Pancreas (tissue), 10 donors: Measurements from ENCODE around the gene ZNF746. TPM values are rescaled to one million over a fixed set of nuclear protein-coding genes. Genes with fewer than 3 reads are reported as not detected.

Source experiments
- ATAC-seq, 4 donors: fragments of 200-7000 bp; cut with Tn5 transposase; one replicate each; pipeline versions ENCODE4 v1.8.0 to v1.9.1; 2020; ENCODE audit warnings: mild to moderate bottlenecking in 4 of 4, moderate library complexity in 4 of 4
- DNase-seq, 6 donors: peaks; one replicate each; pipeline ENCODE4 v3.0.0-alpha.2; 2020
- FAIRE-seq: peaks from 2 replicates; lab custom pipeline; 2012; peaks lifted over from hg19 to GRCh38; lab: Jason Lieb, UNC
- H3K27ac ChIP-seq, 4 donors: fragments of 200-600 bp; sonication (generic); 1 replicate in 3 of 4; 2 replicates in 1 of 4; pipeline versions ENCODE4 v1.5.0 to v1.8.0; 2020
- H3K27me3 ChIP-seq, 4 donors: fragments of 200-600 bp; one replicate each; pipeline ENCODE4 v1.8.0; 2021
- H3K36me3 ChIP-seq, 3 donors: fragments of 200-600 bp; sonication (generic) in 1 of 3; one replicate each; pipeline versions ENCODE4 v1.5.0 to v1.8.0; 2020 to 2021
- H3K4me1 ChIP-seq, 3 donors: fragments of 200-600 bp; one replicate each; pipeline ENCODE4 v1.8.0; 2021
- H3K4me3 ChIP-seq, 4 donors: fragments of 200-600 bp; sonication (generic) in 2 of 4; one replicate each; pipeline versions ENCODE4 v1.5.0 to v1.8.0; 2020 to 2021
- H3K9me3 ChIP-seq, 4 donors: fragments of 200-600 bp; one replicate each; pipeline ENCODE4 v1.8.0; 2021
- WGBS, 2 donors: extraction: QIAGEN DNeasy Blood & Tissue Kit; methylation state at CpG; one replicate each; pipeline ENCODE4 v1.1.7; 2013; 5-methylcytosine and 5-hydroxymethylcytosine counted together
- intact Hi-C, 3 donors: fragments of 100-400 bp; cut with DNase I; formaldehyde crosslinking; loops; one replicate each; pipeline versions ENCODE4 v1.11.1 to v1.14.2; 2022
- polyA plus RNA-seq, 2 donors: library from polyadenylated mRNA; stranded (reverse); fragments of 200-250 nt; gene quantifications; one replicate each; pipeline ENCODE4 v1.2.3, GENCODE V29; 2013
- total RNA-seq, 6 donors: library from RNA; stranded (reverse); fragmentation: NEBNext Ultra II Directional in 4 of 6; extraction: Animal tissue kit (Norgen Biotek cat#: 25700) in 4 of 6; gene quantifications; one replicate each; pipeline versions ENCODE4 v1.2.1 to v1.2.4, GENCODE V29; 2021 to 2023
- TF ChIP-seq, protein P1 (sequence below), 4 donors: fragments of 200-600 bp; sonication (generic) in 3 of 4; IDR thresholded peaks; one replicate each; pipeline versions ENCODE4 v1.5.0 to v1.8.0; 2021; ENCODE audit warnings: antibody characterized with exemption in 4 of 4
- donor health status: healthy with polysubstance abuse.
- donor health status: DM: no; HTN: no; CAD: no; lungs with moderate emphysema.
- donor health status: DM: no; HTN: no; CAD: no.
- donor health status: control.
- donor health status: control.
- donor health status: Bipolar disorder and iron deficiency.
- donor health status: DM: yes; HTN: yes; CAD: no.
- donor health status: DM: no; HTN: no; CAD: no.
- donor health status: DM: no; HTN: no; CAD: no.
- donor health status: DM: yes; HTN: yes; CAD: no.

Gene ZNF746
- total and polyA plus RNA-seq, 8 donors, result 6.3 to 10.9 (median 7.1) TPM

DNA sequence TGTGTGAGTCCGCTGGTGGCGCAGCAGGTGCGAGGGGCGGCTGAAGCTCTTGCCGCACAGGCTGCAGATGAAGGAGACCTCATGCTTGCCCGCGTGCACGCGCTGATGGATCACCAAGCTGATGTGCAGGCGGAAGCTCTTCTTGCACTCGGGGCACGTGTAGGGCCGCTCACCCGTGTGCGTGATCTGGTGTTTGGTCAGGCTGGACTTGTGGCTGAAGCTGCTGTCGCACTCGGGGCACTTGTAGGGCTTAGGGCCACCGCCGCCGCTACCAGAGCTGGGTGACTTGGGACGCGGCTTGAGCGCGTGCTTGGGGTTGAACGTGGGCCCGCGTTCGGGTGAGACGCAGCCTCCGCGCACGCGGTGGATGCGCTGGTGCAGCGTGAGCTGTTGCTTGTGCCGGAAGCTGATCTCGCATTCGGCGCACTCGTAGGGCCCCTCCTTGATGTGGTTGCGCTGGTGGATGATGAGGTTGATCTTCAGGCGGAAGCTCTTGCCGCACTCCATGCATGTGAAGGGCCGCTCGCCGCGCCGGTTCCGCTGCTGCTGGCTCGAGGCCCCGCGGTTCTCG, 65.4 kb downstream of the ZNF746 start:
- DNase-seq (no peak), ATAC-seq (no peak), FAIRE-seq (no peak)

DNA sequence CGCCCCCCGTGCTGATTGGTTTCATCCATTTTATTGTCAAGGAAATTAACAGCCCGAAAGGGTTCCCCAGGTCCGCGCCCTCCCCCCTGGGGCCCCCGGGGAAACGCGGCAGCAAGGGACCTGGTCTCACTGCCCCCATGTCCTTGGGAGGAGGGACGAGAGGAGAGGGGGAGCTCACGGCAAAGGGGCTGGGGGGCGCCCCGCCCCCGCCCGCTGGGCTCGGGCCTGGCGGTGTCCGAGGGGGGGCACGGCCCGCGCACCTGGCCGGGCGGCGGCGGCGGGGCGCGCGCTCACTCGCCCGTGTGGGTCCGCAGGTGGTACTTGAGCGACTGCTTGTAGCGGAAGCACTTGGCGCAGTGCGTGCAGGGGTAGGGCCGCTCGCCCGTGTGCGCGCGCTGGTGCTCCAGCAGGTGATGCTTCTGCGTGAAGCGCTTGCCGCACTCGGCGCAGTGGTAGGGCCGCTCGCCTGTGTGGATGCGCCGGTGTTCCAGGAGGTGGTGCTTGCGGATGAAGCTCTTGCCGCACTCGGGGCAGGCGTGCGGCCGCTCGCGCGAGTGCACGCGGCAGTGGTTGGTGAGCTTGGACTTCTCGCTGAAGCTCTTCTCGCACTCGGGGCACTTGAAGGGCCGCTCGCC, 66.0 kb downstream of the ZNF746 start:
- WGBS, 2 donors, result 92 to 93% methylated on average over 58 to 66 of the region's 66 CpGs
- H3K27me3 ChIP-seq, result no peaks in the 10 kb centered on the region
- H3K27ac ChIP-seq, result no peak overlapping the region
- TF ChIP-seq, protein P1, sequence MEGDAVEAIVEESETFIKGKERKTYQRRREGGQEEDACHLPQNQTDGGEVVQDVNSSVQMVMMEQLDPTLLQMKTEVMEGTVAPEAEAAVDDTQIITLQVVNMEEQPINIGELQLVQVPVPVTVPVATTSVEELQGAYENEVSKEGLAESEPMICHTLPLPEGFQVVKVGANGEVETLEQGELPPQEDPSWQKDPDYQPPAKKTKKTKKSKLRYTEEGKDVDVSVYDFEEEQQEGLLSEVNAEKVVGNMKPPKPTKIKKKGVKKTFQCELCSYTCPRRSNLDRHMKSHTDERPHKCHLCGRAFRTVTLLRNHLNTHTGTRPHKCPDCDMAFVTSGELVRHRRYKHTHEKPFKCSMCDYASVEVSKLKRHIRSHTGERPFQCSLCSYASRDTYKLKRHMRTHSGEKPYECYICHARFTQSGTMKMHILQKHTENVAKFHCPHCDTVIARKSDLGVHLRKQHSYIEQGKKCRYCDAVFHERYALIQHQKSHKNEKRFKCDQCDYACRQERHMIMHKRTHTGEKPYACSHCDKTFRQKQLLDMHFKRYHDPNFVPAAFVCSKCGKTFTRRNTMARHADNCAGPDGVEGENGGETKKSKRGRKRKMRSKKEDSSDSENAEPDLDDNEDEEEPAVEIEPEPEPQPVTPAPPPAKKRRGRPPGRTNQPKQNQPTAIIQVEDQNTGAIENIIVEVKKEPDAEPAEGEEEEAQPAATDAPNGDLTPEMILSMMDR (IDR thresholded peaks at IDR 0.05), result no peak
- DNase-seq (no peak), ATAC-seq (no peak), FAIRE-seq (no peak)
- H3K4me1 ChIP-seq, result no peaks in the 10 kb centered on the region
- H3K9me3 ChIP-seq, result no peaks in the 10 kb centered on the region
- intact Hi-C loops, result no loop called here
- H3K36me3 ChIP-seq, result peaks cover 0 to 38% (median 9%) of the 10 kb centered on the region in 3 donors
- no peak overlapping the region for H3K4me3 ChIP-seq

More for the DNA sequence above, 65.4 kb downstream of the ZNF746 start:
- H3K9me3 ChIP-seq, result no peaks in the 10 kb centered on the region
- H3K27ac ChIP-seq, result no peak overlapping the region
- no peak overlapping the region for H3K4me3 ChIP-seq
- peaks cover 0 to 38% (median 9%) of the 10 kb centered on the region in 3 donors for H3K36me3 ChIP-seq
- 93 to 94% methylated on average over 53 of the region's 53 CpGs for WGBS, 2 donors
- H3K4me1 ChIP-seq, result no peaks in the 10 kb centered on the region
- TF ChIP-seq, protein P1 (IDR thresholded peaks at IDR 0.05), result no peak
- intact Hi-C loops, result no loop called here
- H3K27me3 ChIP-seq, result no peaks in the 10 kb centered on the region

DNA sequence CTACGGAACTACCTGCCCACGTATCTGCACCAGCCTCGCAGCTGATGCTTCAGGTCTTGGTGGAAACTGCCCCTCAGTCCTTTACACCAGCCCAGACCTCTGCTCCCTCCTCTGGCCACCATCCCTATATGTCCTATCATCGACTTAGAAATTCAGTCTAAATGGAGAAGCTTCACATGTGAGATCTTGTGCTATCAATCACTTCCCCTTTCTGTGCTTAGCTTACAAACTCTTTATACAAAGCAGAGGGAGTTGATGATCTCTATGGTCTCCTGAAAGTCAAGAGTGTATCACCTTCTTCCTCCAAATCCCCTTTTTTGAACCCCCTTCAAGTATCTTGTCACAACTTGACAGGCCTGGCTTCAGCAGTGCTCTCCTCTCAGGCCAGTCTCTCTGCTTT, 67.4 kb downstream of the ZNF746 start:
- Histone ChIP-seq H3K9me3 (no peaks in the 10 kb centered on the region), H3K4me1 (no peaks in the 10 kb centered on the region), H3K4me3 (no peak overlapping the region), H3K27ac (no peak overlapping the region), H3K27me3 (no peaks in the 10 kb centered on the region), H3K36me3 (peaks cover 0 to 32% (median 0%) of the 10 kb centered on the region in 3 donors)
- ATAC-seq (no peak), FAIRE-seq (no peak), DNase-seq (no peak)
- TF ChIP-seq, protein P1 (IDR thresholded peaks at IDR 0.05), result no peak
- 91 to 95% methylated on average over 4 of the region's 4 CpGs for WGBS, 2 donors
- intact Hi-C loops, result no loop called here

DNA sequence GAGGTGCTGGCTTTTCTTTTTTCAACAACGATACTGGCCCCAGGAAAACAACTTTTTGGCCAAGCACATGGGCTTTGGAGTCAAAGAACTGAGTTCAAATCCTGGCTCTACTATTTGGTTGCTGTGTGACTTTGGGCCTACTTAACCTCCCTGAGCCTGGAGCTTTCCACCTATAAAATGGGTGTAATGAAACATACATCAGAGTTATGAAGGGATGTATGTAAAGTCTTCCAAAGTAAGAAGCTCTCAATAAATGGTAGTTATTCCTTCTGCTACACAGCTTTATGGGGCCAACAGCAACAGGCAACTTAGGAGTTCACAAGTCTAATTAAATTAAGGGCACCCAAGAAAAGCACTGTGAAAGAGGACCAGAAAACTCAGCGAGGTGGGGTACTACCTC, 69.7 kb downstream of the ZNF746 start:
- FAIRE-seq, result no peak
- WGBS, 2 donors, result 88 to 98% methylated on average over 2 of the region's 2 CpGs
- ATAC-seq, result no peak
- no peaks in the 10 kb centered on the region for H3K4me1 ChIP-seq
- no peak overlapping the region for H3K4me3 ChIP-seq
- H3K27ac ChIP-seq, result no peak overlapping the region
- H3K36me3 ChIP-seq, result peaks cover 0 to 18% (median 0%) of the 10 kb centered on the region in 3 donors
- no peak for DNase-seq
- no peaks in the 10 kb centered on the region for H3K27me3 ChIP-seq
- TF ChIP-seq, protein P1 (IDR thresholded peaks at IDR 0.05), result no peak
- intact Hi-C loops, result no loop called here
- no peaks in the 10 kb centered on the region for H3K9me3 ChIP-seq

DNA sequence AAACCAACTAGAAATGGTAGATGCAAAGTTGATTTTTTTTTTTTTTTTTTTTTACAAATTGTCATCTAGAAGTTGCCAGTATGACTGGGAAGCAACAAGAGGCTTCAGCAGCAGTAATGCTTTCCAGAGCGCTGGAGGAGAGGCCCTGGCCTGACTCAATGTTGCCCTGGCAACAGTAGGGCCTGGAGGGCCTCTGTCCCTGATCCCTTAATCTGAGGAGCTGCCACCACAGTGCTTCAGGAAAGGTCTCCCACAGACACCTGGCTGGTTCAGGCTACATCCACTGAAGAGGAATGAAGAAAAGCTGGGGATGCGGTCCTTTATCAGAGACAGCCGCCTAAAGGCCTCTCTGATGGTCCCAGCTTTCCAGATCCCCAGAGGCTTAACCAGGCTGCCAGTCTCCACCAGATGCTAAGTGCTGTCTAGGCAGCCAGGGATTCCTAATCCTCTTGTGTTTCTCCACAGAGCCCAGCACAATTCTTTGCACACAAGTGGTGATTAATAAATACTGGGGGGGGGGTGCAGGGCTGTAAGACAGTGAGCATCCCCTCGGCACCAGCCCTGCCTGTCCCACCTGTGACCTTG, 70.4 kb downstream of the ZNF746 start:
- TF ChIP-seq, protein P1 (IDR thresholded peaks at IDR 0.05), result no peak
- DNase-seq (no peak), ATAC-seq (no peak), FAIRE-seq (no peak)
- Histone ChIP-seq H3K27me3 (no peaks in the 10 kb centered on the region), H3K27ac (no peak overlapping the region), H3K4me1 (no peaks in the 10 kb centered on the region), H3K4me3 (no peak overlapping the region), H3K36me3 (peaks cover 0 to 11% (median 0%) of the 10 kb centered on the region in 3 donors), H3K9me3 (no peaks in the 10 kb centered on the region)
- intact Hi-C loops, result no loop called here
- WGBS, 2 donors, result 90 to 95% methylated on average over 4 of the region's 4 CpGs
